Smooth muscle cell (in vitro differentiated cells): ENCODE measurements around the gene KRT15. TPM values are rescaled to one million over a fixed set of nuclear protein-coding genes. Genes with fewer than 3 reads are reported as not detected.

ENCODE experiments used
- DNase-seq: peaks from one replicate; lab custom pipeline; 2025; ENCODE audit not compliant: unreplicated experiment; lab: John Stamatoyannopoulos, UW
- H2AFZ ChIP-seq: fragments of 200-600 bp; sonication (generic); 2 replicates; pipeline ENCODE4 v1.6.0; 2016; ENCODE audit warnings: antibody characterized with exemption, low read depth, mild to moderate bottlenecking
- H3F3A ChIP-seq: fragments of 200-600 bp; sonication (generic); 2 replicates; pipeline ENCODE4 v1.6.0; 2017; ENCODE audit warnings: antibody characterized with exemption, low read depth
- H3K27ac ChIP-seq: fragments of 200-600 bp; sonication (generic); 2 replicates; pipeline ENCODE4 v1.5.1; 2016; ENCODE audit warnings: low read depth, mild to moderate bottlenecking
- H3K27me3 ChIP-seq: fragments of 200-600 bp; sonication (generic); 2 replicates; pipeline ENCODE4 v1.6.1; 2016; ENCODE audit warnings: low read depth, mild to moderate bottlenecking
- H3K36me3 ChIP-seq: fragments of 200-600 bp; sonication (generic); 2 replicates; pipeline ENCODE4 v1.5.1; 2016; ENCODE audit warnings: low read depth
- H3K4me1 ChIP-seq: fragments of 200-600 bp; sonication (generic); 2 replicates; pipeline ENCODE4 v1.5.1; 2016; ENCODE audit warnings: low read depth
- H3K4me2 ChIP-seq: fragments of 200-600 bp; sonication (generic); 2 replicates; pipeline ENCODE4 v1.6.0; 2016; ENCODE audit warnings: mild to moderate bottlenecking
- H3K4me3 ChIP-seq: fragments of 200-600 bp; sonication (generic); 2 replicates; pipeline ENCODE4 v1.5.1; 2016; ENCODE audit warnings: mild to moderate bottlenecking
- H3K79me2 ChIP-seq: fragments of 200-600 bp; sonication (generic); 2 replicates; pipeline ENCODE4 v1.6.0; 2016; ENCODE audit warnings: low read depth, mild to moderate bottlenecking
- H3K9ac ChIP-seq: fragments of 200-600 bp; sonication (generic); 2 replicates; pipeline ENCODE4 v1.6.0; 2016; ENCODE audit warnings: low read depth
- H3K9me3 ChIP-seq: fragments of 200-600 bp; sonication (generic); replicated peaks from 2 replicates; pipeline ENCODE4 v1.5.1; 2016; ENCODE audit warnings: low read depth
- H4K20me1 ChIP-seq: fragments of 200-600 bp; sonication (generic); 2 replicates; pipeline ENCODE4 v1.6.0; 2016; ENCODE audit warnings: low read depth
- WGBS: methylation state at CpG from one replicate; pipeline ENCODE4 v1.1.7; 2016; ENCODE audit warnings: low lambda C conversion rate; 5-methylcytosine and 5-hydroxymethylcytosine counted together
- polyA plus RNA-seq: library from polyadenylated mRNA; unstranded; fragments of >200 nt; fragmentation: Nextera tagmentation; extraction: Ambion mirVana; gene quantifications from 2 replicates; pipeline ENCODE4 v1.2.1, GENCODE V29; 2016
- total RNA-seq: library from RNA; depleted of rRNA; stranded (reverse); fragments of >200 nt; gene quantifications from 2 replicates; pipeline ENCODE4 v1.2.3, GENCODE V29; 2014
- TF ChIP-seq, protein P1 (sequence below): fragments of 200-600 bp; sonication (generic); IDR thresholded peaks from 2 replicates; pipeline ENCODE4 v1.5.1; 2017; ENCODE audit warnings: borderline replicate concordance, mild to moderate bottlenecking, antibody characterized with exemption; ENCODE audit not compliant: insufficient read depth, poor library complexity, severe bottlenecking

KRT15 gene
- total and polyA plus RNA-seq, 2 experiments from 2014 or later = 0.93 to 1.7 TPM

- Histone ChIP-seq H4K20me1 (no peaks in the 10 kb centered on the region), H3K9me3 (no peaks in the 10 kb centered on the region), H3F3A (no peaks in the 10 kb centered on the region), H3K79me2 (no peaks in the 10 kb centered on the region), H3K4me3 (no peak overlapping the region), H3K36me3 (no peaks in the 10 kb centered on the region), H3K4me1 (no peaks in the 10 kb centered on the region), H3K27ac (no peak overlapping the region), H3K4me2 (no peak overlapping the region), H2AFZ (no peak overlapping the region), H3K27me3 (no peaks in the 10 kb centered on the region), H3K9ac (no peak overlapping the region)
- no peak for DNase-seq
- TF ChIP-seq, protein P1, sequence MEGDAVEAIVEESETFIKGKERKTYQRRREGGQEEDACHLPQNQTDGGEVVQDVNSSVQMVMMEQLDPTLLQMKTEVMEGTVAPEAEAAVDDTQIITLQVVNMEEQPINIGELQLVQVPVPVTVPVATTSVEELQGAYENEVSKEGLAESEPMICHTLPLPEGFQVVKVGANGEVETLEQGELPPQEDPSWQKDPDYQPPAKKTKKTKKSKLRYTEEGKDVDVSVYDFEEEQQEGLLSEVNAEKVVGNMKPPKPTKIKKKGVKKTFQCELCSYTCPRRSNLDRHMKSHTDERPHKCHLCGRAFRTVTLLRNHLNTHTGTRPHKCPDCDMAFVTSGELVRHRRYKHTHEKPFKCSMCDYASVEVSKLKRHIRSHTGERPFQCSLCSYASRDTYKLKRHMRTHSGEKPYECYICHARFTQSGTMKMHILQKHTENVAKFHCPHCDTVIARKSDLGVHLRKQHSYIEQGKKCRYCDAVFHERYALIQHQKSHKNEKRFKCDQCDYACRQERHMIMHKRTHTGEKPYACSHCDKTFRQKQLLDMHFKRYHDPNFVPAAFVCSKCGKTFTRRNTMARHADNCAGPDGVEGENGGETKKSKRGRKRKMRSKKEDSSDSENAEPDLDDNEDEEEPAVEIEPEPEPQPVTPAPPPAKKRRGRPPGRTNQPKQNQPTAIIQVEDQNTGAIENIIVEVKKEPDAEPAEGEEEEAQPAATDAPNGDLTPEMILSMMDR = no peak
- WGBS = 78% methylated on average over 8 of the region's 8 CpGs
Observed at GRCh38 chr17:41474863-41475262, 43.8 kb downstream of the KRT15 start.

DNA sequence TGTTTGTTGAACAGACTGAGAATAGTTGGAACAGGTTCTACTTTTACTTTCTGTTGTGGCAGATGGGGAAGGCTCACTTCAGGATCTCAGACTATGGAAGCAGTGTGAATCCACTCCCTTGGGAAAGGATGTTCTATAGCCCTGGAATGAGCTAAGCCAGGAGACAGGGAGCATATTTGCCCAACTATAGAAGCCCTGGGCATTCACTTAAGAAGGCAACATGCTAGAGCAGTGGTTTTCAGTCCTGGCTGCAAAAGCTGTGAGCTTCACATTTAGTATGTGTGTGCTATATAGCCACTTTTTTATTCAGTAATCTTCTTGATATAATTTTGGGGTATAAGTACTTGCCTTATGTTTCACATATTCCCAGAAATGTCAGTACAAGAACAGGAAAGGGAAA lies 50.3 kb downstream of the KRT15 start:
- Histone ChIP-seq H3K4me1 (no peaks in the 10 kb centered on the region), H3K27ac (no peak overlapping the region), H3F3A (no peaks in the 10 kb centered on the region), H3K36me3 (no peaks in the 10 kb centered on the region), H2AFZ (no peak overlapping the region), H4K20me1 (no peaks in the 10 kb centered on the region), H3K9me3 (no peaks in the 10 kb centered on the region), H3K9ac (no peak overlapping the region), H3K4me3 (no peak overlapping the region), H3K4me2 (no peak overlapping the region), H3K27me3 (no peaks in the 10 kb centered on the region), H3K79me2 (no peaks in the 10 kb centered on the region)
- TF ChIP-seq, protein P1 = no peak
- no peak for DNase-seq

- no peaks in the 10 kb centered on the region for H3K4me1 ChIP-seq
- H3K4me3 ChIP-seq = no peak overlapping the region
- TF ChIP-seq, protein P1 = no peak
- no peaks in the 10 kb centered on the region for H3K9me3 ChIP-seq
- H3K27me3 ChIP-seq = no peaks in the 10 kb centered on the region
- H2AFZ ChIP-seq = no peak overlapping the region
- WGBS = 50% methylated on average over 4 of the region's 4 CpGs
- no peak overlapping the region for H3K27ac ChIP-seq
- H3F3A ChIP-seq = no peaks in the 10 kb centered on the region
- H3K36me3 ChIP-seq = no peaks in the 10 kb centered on the region
- no peak for DNase-seq
- H3K4me2 ChIP-seq = no peak overlapping the region
- H4K20me1 ChIP-seq = no peaks in the 10 kb centered on the region
- no peaks in the 10 kb centered on the region for H3K79me2 ChIP-seq
- no peak overlapping the region for H3K9ac ChIP-seq
Observed at GRCh38 chr17:41467561-41467960, 51.1 kb downstream of the KRT15 start.

DNA sequence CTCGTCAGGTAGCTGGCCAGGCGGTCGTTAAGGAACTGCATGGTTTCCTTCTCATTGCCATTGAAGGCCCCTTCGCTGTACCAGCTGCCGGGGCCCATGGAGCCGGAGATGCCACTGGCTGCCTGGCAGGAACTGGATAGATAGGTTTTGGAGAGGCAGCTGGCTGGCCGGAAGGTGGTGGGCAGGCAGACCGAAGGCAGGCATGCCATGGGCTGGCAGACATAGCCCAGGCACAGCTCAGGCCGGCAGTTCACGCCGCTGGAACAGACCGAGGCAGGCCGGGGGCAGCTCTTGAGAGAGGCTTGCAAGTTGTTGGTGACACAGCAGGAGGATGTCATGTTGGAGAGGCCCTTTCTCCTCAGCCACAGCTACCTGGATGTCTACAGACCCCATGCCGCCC lies 51.7 kb downstream of the KRT15 start, which contains the start of gene KRT32:
Gene KRT32, minus strand, starts transcription at position 399 of the 400 bp plus-strand sequence. Its CDS starts 61 bp downstream, at position 338.
- no peaks in the 10 kb centered on the region for H3K4me1 ChIP-seq
- 93% methylated on average over 14 of the region's 14 CpGs for WGBS

More for the DNA sequence above, 51.7 kb downstream of the KRT15 start, which contains the start of gene KRT32:
- Histone ChIP-seq H3K27me3 (no peaks in the 10 kb centered on the region), H3K36me3 (no peaks in the 10 kb centered on the region), H3K4me3 (no peak within 1 kb of the TSS), H3K4me2 (no peak within 1 kb of the TSS), H3K9me3 (no peaks in the 10 kb centered on the region), H3F3A (no peaks in the 10 kb centered on the region), H3K9ac (no peak within 1 kb of the TSS), H3K79me2 (no peaks in the 10 kb centered on the region), H3K27ac (no peak within 1 kb of the TSS), H4K20me1 (no peaks in the 10 kb centered on the region), H2AFZ (no peak within 1 kb of the TSS)
- DNase-seq = no peak
- TF ChIP-seq, protein P1 = no peak
